Mesenchymal stem cell (in vitro differentiated cells and primary cell): ENCODE results near the gene FMN2.

Source experiments
- DNase-seq: peaks from one replicate; pipeline ENCODE4 v3.0.0-alpha.2; 2013
- H2AFZ ChIP-seq: one replicate; pipeline ENCODE4 v1.6.1; 2013; ENCODE audit warnings: low read depth, mild to moderate bottlenecking, control low read depth, inconsistent platforms, low read length, moderate library complexity
- H2AK5ac ChIP-seq: 2 replicates; pipeline ENCODE4 v1.6.1; 2013; ENCODE audit warnings: low read length, moderate library complexity, mild to moderate bottlenecking, inconsistent platforms; ENCODE audit not compliant: severe bottlenecking
- H2BK120ac ChIP-seq: one replicate; pipeline ENCODE4 v1.6.1; 2013; ENCODE audit warnings: low read depth, mild to moderate bottlenecking, inconsistent platforms, low read length, moderate library complexity
- H2BK12ac ChIP-seq, 2 experiments: one replicate each; pipeline ENCODE4 v1.6.1; 2013; ENCODE audit warnings: inconsistent platforms in 2 of 2, low read length in 2 of 2, mild to moderate bottlenecking in 2 of 2, moderate library complexity in 2 of 2, control low read depth in 1 of 2
- H2BK15ac ChIP-seq: one replicate; pipeline ENCODE4 v1.6.1; 2013; ENCODE audit warnings: mild to moderate bottlenecking, low read depth, inconsistent platforms; ENCODE audit not compliant: poor library complexity, severe bottlenecking
- H2BK5ac ChIP-seq: 2 replicates; pipeline ENCODE4 v1.6.1; 2013; ENCODE audit warnings: low read depth, mild to moderate bottlenecking, low read length, control low read depth, inconsistent platforms; ENCODE audit not compliant: poor library complexity, severe bottlenecking
- H3K14ac ChIP-seq, 2 experiments: one replicate each; pipeline ENCODE4 v1.6.1; 2013; ENCODE audit warnings: inconsistent platforms in 2 of 2, low read length in 2 of 2, control low read depth in 1 of 2, mild to moderate bottlenecking in 1 of 2, moderate library complexity in 1 of 2
- H3K18ac ChIP-seq, 2 experiments: one replicate each; pipeline ENCODE4 v1.6.1; 2013; ENCODE audit warnings: inconsistent platforms in 2 of 2, low read length in 2 of 2, control low read depth in 1 of 2, low read depth in 1 of 2, mild to moderate bottlenecking in 1 of 2
- H3K23ac ChIP-seq, 2 experiments: one replicate each; pipeline ENCODE4 v1.6.1; 2013; ENCODE audit warnings: inconsistent platforms in 2 of 2, low read length in 2 of 2, mild to moderate bottlenecking in 2 of 2, moderate library complexity in 2 of 2, control low read depth in 1 of 2
- H3K27ac ChIP-seq: 2 replicates; pipeline ENCODE4 v1.5.1; 2013; ENCODE audit warnings: mild to moderate bottlenecking, moderate library complexity, low read length, control low read depth, inconsistent platforms; ENCODE audit not compliant: poor library complexity, severe bottlenecking
- H3K27me3 ChIP-seq, 2 experiments: 2 replicates each; pipeline versions ENCODE4 v1.6.1 to v1.7.0; 2013; ENCODE audit warnings: low read length in 2 of 2, mild to moderate bottlenecking in 2 of 2, moderate library complexity in 2 of 2, control low read depth in 1 of 2, inconsistent platforms in 1 of 2; ENCODE audit not compliant: control insufficient read depth in 1 of 2, insufficient read depth in 1 of 2
- H3K36me3 ChIP-seq, 2 experiments: 2 replicates each; pipeline versions ENCODE4 v1.6.1 to v1.7.0; 2013; ENCODE audit warnings: low read length in 2 of 2, control low read depth in 1 of 2, inconsistent platforms in 1 of 2, low read depth in 1 of 2, mild to moderate bottlenecking in 1 of 2; ENCODE audit not compliant: insufficient read depth in 2 of 2, control insufficient read depth in 1 of 2
- H3K4ac ChIP-seq, 2 experiments: one replicate each; pipeline ENCODE4 v1.6.1; 2013; ENCODE audit warnings: inconsistent platforms in 2 of 2, low read length in 2 of 2, mild to moderate bottlenecking in 2 of 2, moderate library complexity in 2 of 2, control low read depth in 1 of 2, low read depth in 1 of 2
- H3K4me1 ChIP-seq: 2 replicates; pipeline ENCODE4 v1.6.1; 2013; ENCODE audit warnings: low read depth, low read length, control low read depth; ENCODE audit not compliant: control insufficient read depth, insufficient read depth
- H3K4me2 ChIP-seq: 2 replicates; pipeline ENCODE4 v1.6.1; 2013; ENCODE audit warnings: low read length, mild to moderate bottlenecking, inconsistent platforms; ENCODE audit not compliant: poor library complexity, severe bottlenecking
- H3K4me3 ChIP-seq, 2 experiments: 2 replicates each; pipeline versions ENCODE4 v1.5.1 to v1.7.0; 2013; ENCODE audit warnings: low read length in 2 of 2, mild to moderate bottlenecking in 2 of 2, control low read depth in 1 of 2, low read depth in 1 of 2; ENCODE audit not compliant: insufficient read depth in 1 of 2
- H3K79me1 ChIP-seq: replicated peaks from 2 replicates; pipeline ENCODE4 v1.6.1; 2013; ENCODE audit warnings: mild to moderate bottlenecking, control low read depth, low read length, inconsistent platforms; ENCODE audit not compliant: poor library complexity, severe bottlenecking
- H3K9ac ChIP-seq: 2 replicates; pipeline ENCODE4 v1.7.0; 2013; ENCODE audit warnings: mild to moderate bottlenecking, low read length, moderate library complexity
- H3K9me3 ChIP-seq: 2 replicates; pipeline ENCODE4 v1.7.0; 2013; ENCODE audit warnings: mild to moderate bottlenecking, low read length; ENCODE audit not compliant: control insufficient read depth
- H4K8ac ChIP-seq: one replicate; pipeline ENCODE4 v1.6.1; 2013; ENCODE audit warnings: inconsistent platforms, mild to moderate bottlenecking, low read length, moderate library complexity
- H4K91ac ChIP-seq: one replicate; pipeline ENCODE4 v1.6.1; 2013; ENCODE audit warnings: mild to moderate bottlenecking, low read length, inconsistent platforms
- WGBS: methylation state at CpG from one replicate; pipeline ENCODE4 v1.1.7; 2013; ENCODE audit warnings: mixed read lengths; 5-methylcytosine and 5-hydroxymethylcytosine counted together

The FMN2 gene

GRCh38 chr1:240239309-240239708 lies 147.6 kb downstream of the FMN2 start:
- no peaks in the 10 kb centered on the region for H3K27me3 ChIP-seq
- no peak for DNase-seq

GRCh38 chr1:240241278-240241677 lies 149.6 kb downstream of the FMN2 start:
- no CpG with 5 or more reads among the region's 3 CpGs for WGBS
- H3K9me3 ChIP-seq = no peaks in the 10 kb centered on the region
- H2AK5ac ChIP-seq = no peak overlapping the region
- H3K9ac ChIP-seq = no peak overlapping the region
- H2BK120ac ChIP-seq = no peak overlapping the region
- H3K27me3 ChIP-seq = no peaks in the 10 kb centered on the region
- no peak overlapping the region for H2BK5ac ChIP-seq
- no peak overlapping the region for H4K91ac ChIP-seq
- H3K79me1 ChIP-seq = peaks cover 3% of the 10 kb centered on the region
- peak overlapping the region in 1 of 2 experiments; percentile 76 for H2BK12ac ChIP-seq
- no peak overlapping the region for H2BK15ac ChIP-seq
- no peak overlapping the region for H3K23ac ChIP-seq
- H3K4ac ChIP-seq = no peak overlapping the region
- peaks cover 4% of the 10 kb centered on the region for H3K4me1 ChIP-seq
- H3K4me3 ChIP-seq = no peak overlapping the region
- no peak overlapping the region for H3K18ac ChIP-seq
- peaks cover 3 to 4% of the 10 kb centered on the region in 2 experiments for H3K36me3 ChIP-seq
- no peak overlapping the region for H3K4me2 ChIP-seq
- H3K14ac ChIP-seq = no peak overlapping the region
- no peak overlapping the region for H4K8ac ChIP-seq
- no peak overlapping the region for H2AFZ ChIP-seq
- DNase-seq = no peak
- H3K27ac ChIP-seq = no peak overlapping the region

More at GRCh38 chr1:240239309-240239708, 147.6 kb downstream of the FMN2 start:
- Histone ChIP-seq H2BK15ac (no peak overlapping the region), H2BK120ac (no peak overlapping the region), H3K4me2 (no peak overlapping the region), H2BK5ac (no peak overlapping the region), H2AK5ac (no peak overlapping the region), H3K18ac (no peak overlapping the region), H3K27ac (no peak overlapping the region), H3K36me3 (peaks cover 4% of the 10 kb centered on the region in 2 experiments), H4K8ac (no peak overlapping the region), H3K4ac (no peak overlapping the region), H3K9me3 (no peaks in the 10 kb centered on the region), H3K23ac (no peak overlapping the region), H2BK12ac (no peak overlapping the region), H3K9ac (no peak overlapping the region), H3K14ac (no peak overlapping the region), H3K4me1 (peaks cover 4% of the 10 kb centered on the region), H4K91ac (no peak overlapping the region), H3K79me1 (peaks cover 3% of the 10 kb centered on the region), H3K4me3 (no peak overlapping the region), H2AFZ (no peak overlapping the region)

- peak overlapping the region in 1 of 2 experiments; percentile 18 for H3K18ac ChIP-seq
- peak overlapping the region in 1 of 2 experiments; percentile 6 for H3K4me3 ChIP-seq
- peak overlapping the region; percentile 33 for H3K9ac ChIP-seq
- H2BK120ac ChIP-seq = no peak overlapping the region
- peaks cover 3% of the 10 kb centered on the region for H3K79me1 ChIP-seq
- no peaks in the 10 kb centered on the region for H3K36me3 ChIP-seq
- no peak overlapping the region for H4K91ac ChIP-seq
- H4K8ac ChIP-seq = peak overlapping the region; percentile 55
- no peak overlapping the region for H3K14ac ChIP-seq
- no peak overlapping the region for H3K4ac ChIP-seq
- no peak overlapping the region for H3K4me2 ChIP-seq
- H2BK5ac ChIP-seq = no peak overlapping the region
- H2BK12ac ChIP-seq = no peak overlapping the region
- H3K9me3 ChIP-seq = no peaks in the 10 kb centered on the region
- no peaks in the 10 kb centered on the region for H3K27me3 ChIP-seq
- no peak overlapping the region for H2AFZ ChIP-seq
- H2BK15ac ChIP-seq = no peak overlapping the region
- peaks cover 4% of the 10 kb centered on the region for H3K4me1 ChIP-seq
- no peak overlapping the region for H2AK5ac ChIP-seq
- H3K27ac ChIP-seq = no peak overlapping the region
- no peak overlapping the region for H3K23ac ChIP-seq
- peak; percentile 41 for DNase-seq
- WGBS = 18% methylated on average over 2 of the region's 5 CpGs
These were observed 151.0 kb downstream of the FMN2 start for GRCh38 chr1:240242601-240243144.

GRCh38 chr1:240244968-240245628 lies 153.4 kb downstream of the FMN2 start:
- H4K91ac ChIP-seq = no peak overlapping the region
- WGBS = 54% methylated on average over 3 of the region's 3 CpGs

More at GRCh38 chr1:240244968-240245628, 153.4 kb downstream of the FMN2 start:
- Histone ChIP-seq H3K18ac (peak overlapping the region in 1 of 2 experiments; percentile 52), H3K4me3 (no peak overlapping the region), H3K4me2 (no peak overlapping the region), H2BK5ac (no peak overlapping the region), H2BK15ac (no peak overlapping the region), H3K14ac (no peak overlapping the region), H3K23ac (no peak overlapping the region), H3K9ac (peak overlapping the region; percentile 76), H3K36me3 (no peaks in the 10 kb centered on the region), H2AK5ac (peak overlapping the region; percentile 2), H3K4me1 (peaks cover 4% of the 10 kb centered on the region), H2BK12ac (peak overlapping the region in 1 of 2 experiments; percentile 90), H3K9me3 (peaks cover 11% of the 10 kb centered on the region), H3K27ac (peak overlapping the region; percentile 70), H2BK120ac (no peak overlapping the region), H3K79me1 (peaks cover 3% of the 10 kb centered on the region), H2AFZ (peak overlapping the region; percentile 29), H3K4ac (no peak overlapping the region), H4K8ac (no peak overlapping the region), H3K27me3 (no peaks in the 10 kb centered on the region)
- DNase-seq = peak; percentile 71
